HEK293 (cell line): ENCODE data around the gene TPM3.

Experiments
- CTCF ChIA-PET: fragments of 350-600 bp; formaldehyde crosslinking; extraction: SDS; loops from one replicate; lab custom pipeline; 2021; ENCODE audit warnings: antibody characterized with exemption; lab: Yijun Ruan, JAX
- POLR2A ChIA-PET: fragments of 300-600 bp; formaldehyde crosslinking; extraction: SDS; loops from one replicate; lab custom pipeline; 2020; ENCODE audit warnings: antibody characterized with exemption, inconsistent platforms; lab: Yijun Ruan, JAX
- H3K27ac ChIP-seq: fragments of 200-500 bp; sonication (Bioruptor generic); 2 replicates; pipeline ENCODE4 v1.5.1; 2014; ENCODE audit warnings: low read depth, low read length, control low read depth, inconsistent platforms; ENCODE audit errors: extremely low read depth
- H3K36me3 ChIP-seq, 2 experiments: fragments of 200-500 bp in 1 of 2; sonication (Bioruptor generic) in 1 of 2; 1 replicate in 1 of 2; 2 replicates in 1 of 2; pipeline ENCODE4 v1.5.1; 2014 to 2017; ENCODE audit warnings: inconsistent platforms in 2 of 2, low read length in 2 of 2; ENCODE audit not compliant: control insufficient read depth in 2 of 2, insufficient read depth in 1 of 2
- H3K4me1 ChIP-seq: fragments of 200-500 bp; sonication (Bioruptor generic); 2 replicates; pipeline ENCODE4 v1.5.1; 2014; ENCODE audit warnings: mild to moderate bottlenecking, low read length, inconsistent platforms; ENCODE audit not compliant: control insufficient read depth, insufficient read depth
- H3K4me3 ChIP-seq: 2 replicates; pipeline ENCODE4 v1.5.1; 2011; ENCODE audit warnings: low read depth, mild to moderate bottlenecking, control low read depth, low read length, moderate library complexity
- H3K9me3 ChIP-seq: fragments of 200-500 bp; sonication (Bioruptor generic); 2 replicates; pipeline ENCODE4 v1.5.1; 2014; ENCODE audit warnings: low read depth, low read length, inconsistent platforms; ENCODE audit not compliant: control insufficient read depth, insufficient read depth
- GLIS2 ChIP-seq: fragments of 450-650 bp; formaldehyde crosslinking; IDR thresholded peaks from 2 replicates; pipeline ENCODE4 v1.5.1; 2016; ENCODE audit warnings: missing biosample characterization, missing genetic modification characterization
- KLF1 ChIP-seq: fragments of 450-650 bp; formaldehyde crosslinking; IDR thresholded peaks from 2 replicates; pipeline ENCODE4 v1.5.1; 2016; ENCODE audit warnings: missing biosample characterization, missing genetic modification characterization
- REPIN1 ChIP-seq: fragments of 450-650 bp; formaldehyde crosslinking; IDR thresholded peaks from 2 replicates; pipeline ENCODE4 v1.5.1; 2017; ENCODE audit warnings: missing biosample characterization, missing genetic modification characterization, low read depth
- SCRT1 ChIP-seq: fragments of 450-650 bp; formaldehyde crosslinking; IDR thresholded peaks from 2 replicates; pipeline ENCODE4 v1.5.1; 2016; ENCODE audit warnings: missing biosample characterization, missing genetic modification characterization, borderline replicate concordance
- ZFHX2 ChIP-seq: fragments of 450-650 bp; formaldehyde crosslinking; conservative IDR thresholded peaks from 2 replicates; pipeline ENCODE4 v1.5.1; 2016; ENCODE audit warnings: missing biosample characterization, missing genetic modification characterization
- ZFP37 ChIP-seq: fragments of 450-650 bp; formaldehyde crosslinking; IDR thresholded peaks from 2 replicates; pipeline ENCODE4 v1.5.1; 2016; ENCODE audit warnings: missing biosample characterization, missing genetic modification characterization
- ZNF10 ChIP-seq: fragments of 450-650 bp; formaldehyde crosslinking; IDR thresholded peaks from 2 replicates; pipeline ENCODE4 v1.5.1; 2017; ENCODE audit warnings: missing biosample characterization, missing genetic modification characterization
- ZNF274 ChIP-seq, 2 experiments: fragments of 200-500 bp in 1 of 2; fragments of 450-650 bp in 1 of 2; sonication (Bioruptor generic) in 1 of 2; formaldehyde crosslinking in 1 of 2; IDR thresholded peaks; 2 replicates each; pipeline versions ENCODE4 v1.5.1 to v1.6.1; 2014 to 2016; ENCODE audit warnings: borderline replicate concordance in 1 of 2, inconsistent platforms in 1 of 2, low read length in 1 of 2, missing biosample characterization in 1 of 2, missing genetic modification characterization in 1 of 2
- ZNF501 ChIP-seq: fragments of 450-650 bp; formaldehyde crosslinking; IDR thresholded peaks from 2 replicates; pipeline ENCODE4 v1.5.1; 2016; ENCODE audit warnings: missing biosample characterization, missing genetic modification characterization
- ZNF561 ChIP-seq: fragments of 450-650 bp; IDR thresholded peaks from 2 replicates; pipeline ENCODE4 v1.5.1; 2018; ENCODE audit warnings: missing biosample characterization, missing genetic modification characterization, borderline replicate concordance
- ZNF629 ChIP-seq: fragments of 450-650 bp; formaldehyde crosslinking; IDR thresholded peaks from 2 replicates; pipeline ENCODE4 v1.5.1; 2017; ENCODE audit warnings: missing biosample characterization, missing genetic modification characterization
- ZNF776 ChIP-seq: fragments of 450-650 bp; formaldehyde crosslinking; IDR thresholded peaks from 2 replicates; pipeline ENCODE4 v1.5.0; 2017; ENCODE audit warnings: missing biosample characterization, missing genetic modification characterization, borderline replicate concordance
- ZNF843 ChIP-seq: fragments of 450-650 bp; formaldehyde crosslinking; IDR thresholded peaks from 2 replicates; pipeline ENCODE4 v1.5.1; 2016; ENCODE audit warnings: missing biosample characterization, missing genetic modification characterization
- ZSCAN30 ChIP-seq: fragments of 450-650 bp; IDR thresholded peaks from 2 replicates; pipeline ENCODE4 v1.5.1; 2018; ENCODE audit warnings: missing biosample characterization, mild to moderate bottlenecking, missing genetic modification characterization, moderate library complexity
- ZXDB ChIP-seq: fragments of 450-650 bp; formaldehyde crosslinking; IDR thresholded peaks from 2 replicates; pipeline ENCODE4 v1.5.1; 2016; ENCODE audit warnings: missing biosample characterization, missing genetic modification characterization
- TF ChIP-seq, protein P1 (sequence below): fragments of 450-650 bp; formaldehyde crosslinking; IDR thresholded peaks from 2 replicates; pipeline ENCODE4 v1.5.1; 2017; ENCODE audit warnings: missing biosample characterization, missing genetic modification characterization
- TF ChIP-seq, protein P2 (sequence below): fragments of 450-650 bp; formaldehyde crosslinking; IDR thresholded peaks from 2 replicates; pipeline ENCODE4 v1.5.1; 2016; ENCODE audit warnings: missing biosample characterization, missing genetic modification characterization

TPM3 gene

DNA sequence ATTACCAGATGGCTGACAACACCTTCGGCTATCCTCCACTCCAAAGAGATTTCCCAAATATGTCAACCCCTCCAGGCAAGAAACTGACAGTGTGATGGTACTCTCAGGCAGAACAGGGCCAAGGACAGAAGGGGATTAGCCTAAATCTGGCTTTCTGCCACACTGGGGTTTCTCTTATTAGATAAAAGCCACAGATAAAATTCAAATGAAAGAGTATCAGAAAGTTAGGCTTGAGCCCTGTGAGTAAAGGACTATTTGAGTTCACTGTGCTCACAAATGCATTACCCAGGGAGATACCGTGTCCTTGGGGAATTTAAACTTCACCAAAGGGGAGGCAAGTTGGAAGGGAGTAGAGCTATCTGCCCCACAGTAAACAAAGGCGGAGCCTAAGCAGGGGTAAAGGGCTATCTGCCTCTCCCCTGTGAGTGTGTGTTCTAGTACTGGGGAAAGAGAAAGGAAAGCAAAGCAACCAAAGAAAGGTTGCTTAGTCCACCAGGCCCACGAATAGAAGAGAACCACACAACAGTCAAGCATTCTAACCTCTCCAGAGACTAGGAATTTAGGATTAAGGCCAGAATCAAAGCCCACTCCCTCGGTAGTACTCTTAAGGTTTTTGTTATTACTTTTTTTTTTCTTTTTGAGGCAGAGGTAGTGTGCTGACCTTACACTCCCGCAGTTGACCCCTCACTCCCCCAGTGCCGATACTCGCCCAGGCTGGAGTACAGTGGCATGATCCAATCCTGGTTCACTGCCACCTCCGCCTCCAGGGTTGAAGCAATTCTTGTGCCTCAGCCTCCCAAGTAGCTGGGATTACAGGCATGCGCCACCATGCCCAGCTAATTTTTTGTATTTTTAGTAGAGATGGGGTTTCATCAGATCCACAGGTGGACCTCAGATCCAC is 12.7 kb downstream of the TPM3 start (continued):
- TF ChIP-seq, protein P1, sequence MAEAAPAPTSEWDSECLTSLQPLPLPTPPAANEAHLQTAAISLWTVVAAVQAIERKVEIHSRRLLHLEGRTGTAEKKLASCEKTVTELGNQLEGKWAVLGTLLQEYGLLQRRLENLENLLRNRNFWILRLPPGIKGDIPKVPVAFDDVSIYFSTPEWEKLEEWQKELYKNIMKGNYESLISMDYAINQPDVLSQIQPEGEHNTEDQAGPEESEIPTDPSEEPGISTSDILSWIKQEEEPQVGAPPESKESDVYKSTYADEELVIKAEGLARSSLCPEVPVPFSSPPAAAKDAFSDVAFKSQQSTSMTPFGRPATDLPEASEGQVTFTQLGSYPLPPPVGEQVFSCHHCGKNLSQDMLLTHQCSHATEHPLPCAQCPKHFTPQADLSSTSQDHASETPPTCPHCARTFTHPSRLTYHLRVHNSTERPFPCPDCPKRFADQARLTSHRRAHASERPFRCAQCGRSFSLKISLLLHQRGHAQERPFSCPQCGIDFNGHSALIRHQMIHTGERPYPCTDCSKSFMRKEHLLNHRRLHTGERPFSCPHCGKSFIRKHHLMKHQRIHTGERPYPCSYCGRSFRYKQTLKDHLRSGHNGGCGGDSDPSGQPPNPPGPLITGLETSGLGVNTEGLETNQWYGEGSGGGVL (tag by site-specific recombination) = 0 out of 2 replicates have a peak, but pooled peaks have one; percentile 16
- peak; percentile 36; the same call in 1 of the 2 replicates for TF ChIP-seq ZFHX2 (tag by site-specific recombination)

DNA sequence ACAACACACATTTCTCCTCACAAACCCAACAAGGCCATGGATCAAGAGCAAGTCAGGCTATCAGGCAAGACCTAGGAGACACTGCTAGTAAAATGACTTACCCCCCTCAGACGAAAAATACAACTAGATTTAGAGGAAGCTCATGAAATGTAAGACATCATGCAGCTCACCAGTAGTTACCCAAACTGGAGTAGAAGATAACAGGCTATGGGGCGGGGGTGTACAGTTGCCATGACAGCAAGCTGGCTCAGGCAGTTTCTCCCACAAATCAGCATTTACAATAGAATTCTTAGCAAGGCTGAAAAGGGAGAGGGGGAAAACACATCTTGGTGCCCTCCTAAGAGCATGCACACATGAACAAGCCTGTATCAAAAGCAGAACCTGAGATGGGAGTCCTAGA is 13.9 kb downstream of the TPM3 start:
- TF ChIP-seq, protein P2, sequence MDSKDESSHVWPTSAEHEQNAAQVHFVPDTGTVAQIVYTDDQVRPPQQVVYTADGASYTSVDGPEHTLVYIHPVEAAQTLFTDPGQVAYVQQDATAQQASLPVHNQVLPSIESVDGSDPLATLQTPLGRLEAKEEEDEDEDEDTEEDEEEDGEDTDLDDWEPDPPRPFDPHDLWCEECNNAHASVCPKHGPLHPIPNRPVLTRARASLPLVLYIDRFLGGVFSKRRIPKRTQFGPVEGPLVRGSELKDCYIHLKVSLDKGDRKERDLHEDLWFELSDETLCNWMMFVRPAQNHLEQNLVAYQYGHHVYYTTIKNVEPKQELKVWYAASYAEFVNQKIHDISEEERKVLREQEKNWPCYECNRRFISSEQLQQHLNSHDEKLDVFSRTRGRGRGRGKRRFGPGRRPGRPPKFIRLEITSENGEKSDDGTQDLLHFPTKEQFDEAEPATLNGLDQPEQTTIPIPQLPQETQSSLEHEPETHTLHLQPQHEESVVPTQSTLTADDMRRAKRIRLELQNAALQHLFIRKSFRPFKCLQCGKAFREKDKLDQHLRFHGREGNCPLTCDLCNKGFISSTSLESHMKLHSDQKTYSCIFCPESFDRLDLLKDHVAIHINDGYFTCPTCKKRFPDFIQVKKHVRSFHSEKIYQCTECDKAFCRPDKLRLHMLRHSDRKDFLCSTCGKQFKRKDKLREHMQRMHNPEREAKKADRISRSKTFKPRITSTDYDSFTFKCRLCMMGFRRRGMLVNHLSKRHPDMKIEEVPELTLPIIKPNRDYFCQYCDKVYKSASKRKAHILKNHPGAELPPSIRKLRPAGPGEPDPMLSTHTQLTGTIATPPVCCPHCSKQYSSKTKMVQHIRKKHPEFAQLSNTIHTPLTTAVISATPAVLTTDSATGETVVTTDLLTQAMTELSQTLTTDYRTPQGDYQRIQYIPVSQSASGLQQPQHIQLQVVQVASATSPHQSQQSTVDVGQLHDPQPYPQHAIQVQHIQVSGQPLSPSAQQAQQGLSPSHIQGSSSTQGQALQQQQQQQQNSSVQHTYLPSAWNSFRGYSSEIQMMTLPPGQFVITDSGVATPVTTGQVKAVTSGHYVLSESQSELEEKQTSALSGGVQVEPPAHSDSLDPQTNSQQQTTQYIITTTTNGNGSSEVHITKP (tag by site-specific recombination) = peak; percentile 86
- TF ChIP-seq ZNF561 = no peak
- TF ChIP-seq, all 188 proteins: peak for 1
- CTCF ChIA-PET = interaction anchor here (0.7 to 2.0 kb wide), 3 partner anchors 32 to 157 kb away, joined by 3 to 7 read pairs (median 5); no protein-coding TSS in a partner anchor
- Histone ChIP-seq H3K27ac (0 out of 2 replicates have a peak overlapping the region, but pooled peaks have one; percentile 1), H3K4me3 (no peak overlapping the region), H3K4me1 (peaks cover 24% of the 10 kb centered on the region), H3K9me3 (no peaks in the 10 kb centered on the region), H3K36me3 (peaks cover 16 to 58% of the 10 kb centered on the region in 2 experiments; a peak in 2 of 3 replicates)
- POLR2A ChIA-PET = interaction anchor here (1.0 to 1.6 kb wide), 2 partner anchors 187 to 200 kb away, joined by 3 to 4 read pairs; partner anchors contain the start of genes JTB and RPS27

DNA sequence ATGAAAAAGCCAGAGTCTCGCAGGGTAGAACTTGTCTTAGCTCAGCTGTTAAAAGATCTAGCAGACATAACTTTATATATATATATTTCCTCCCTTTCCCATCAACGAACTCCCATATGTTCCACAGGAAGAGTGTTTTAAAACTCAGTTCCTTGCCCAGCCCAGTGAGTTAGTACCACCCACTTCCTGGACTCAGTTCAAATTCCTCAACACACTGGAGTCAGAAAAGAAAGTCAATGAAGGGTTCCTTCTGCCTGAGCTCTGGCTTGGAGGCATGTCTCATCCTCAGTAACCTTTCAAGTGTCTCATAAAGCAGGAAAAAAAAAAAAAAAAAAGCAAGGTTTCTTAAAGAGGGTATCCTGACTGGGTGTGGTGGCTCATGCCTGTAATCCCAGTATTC is 15.6 kb downstream of the TPM3 start:
- TF ChIP-seq KLF1 = 0 out of 2 replicates have a peak, but pooled peaks have one; percentile 42
- no peak for TF ChIP-seq ZSCAN30 (tag by site-specific recombination)
- H3K9me3 ChIP-seq = no peaks in the 10 kb centered on the region
- H3K4me3 ChIP-seq = no peak overlapping the region
- no peak overlapping the region for H3K27ac ChIP-seq
- ChIA-PET POLR2A (interaction anchor here (1.3 kb wide), 1 partner anchor 186 kb away, joined by 3 read pairs; the partner anchor contains the start of gene RPS27), CTCF (interaction anchor here (0.5 to 1.6 kb wide), 2 partner anchors 31 to 550 kb away, joined by 3 to 5 read pairs; no protein-coding TSS in a partner anchor)
- peaks cover 26 to 75% of the 10 kb centered on the region in 2 experiments for H3K36me3 ChIP-seq
- H3K4me1 ChIP-seq = peaks cover 24% of the 10 kb centered on the region

DNA sequence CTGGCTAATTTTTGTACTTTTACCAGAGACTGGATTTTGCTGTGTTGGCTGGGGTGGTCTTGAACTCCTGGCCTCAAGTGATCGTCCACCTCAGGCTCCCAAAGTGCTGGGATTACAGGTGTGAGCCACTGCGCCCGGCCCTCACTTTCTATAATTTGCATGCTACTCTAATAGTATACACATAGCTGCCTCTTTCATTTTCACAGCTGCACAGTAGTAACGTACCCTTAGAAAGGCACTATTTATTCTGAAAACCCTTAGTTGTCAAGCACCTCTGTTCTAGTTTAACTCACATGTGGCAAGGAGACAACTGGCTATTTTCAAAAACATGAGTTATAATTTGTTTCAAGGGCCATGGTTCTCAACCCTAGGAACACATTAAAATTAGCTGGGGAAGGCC is 17.2 kb downstream of the TPM3 start:
- ChIA-PET POLR2A (interaction anchor here (1.2 kb wide), 1 partner anchor 39 kb away, joined by 3 read pairs; no protein-coding TSS in a partner anchor), CTCF (no interaction called here)
- peaks cover 34 to 86% of the 10 kb centered on the region in 2 experiments for H3K36me3 ChIP-seq
- no peak overlapping the region for H3K27ac ChIP-seq
- H3K4me3 ChIP-seq = no peak overlapping the region
- H3K4me1 ChIP-seq = peaks cover 15% of the 10 kb centered on the region
- no peaks in the 10 kb centered on the region for H3K9me3 ChIP-seq
- no peak for TF ChIP-seq ZXDB (tag by site-specific recombination)
- TF ChIP-seq ZNF843 (tag by site-specific recombination) = no peak
- TF ChIP-seq ZNF10 = no peak
- TF ChIP-seq, protein P1 (tag by site-specific recombination) = no peak
- no peak for TF ChIP-seq ZSCAN30 (tag by site-specific recombination)
- TF ChIP-seq ZNF501 = no peak
- no peak for TF ChIP-seq ZFP37 (tag by site-specific recombination)
- no peak for TF ChIP-seq ZNF776
- TF ChIP-seq GLIS2 (tag by site-specific recombination) = no peak
- no peak for TF ChIP-seq REPIN1 (tag by site-specific recombination)
- TF ChIP-seq ZNF274 (IDR thresholded peaks at IDR 0.05; ENCODE audit: low read length) = no peak
- TF ChIP-seq ZNF274 (tag by site-specific recombination; IDR thresholded peaks at IDR 0.05; ENCODE audit: borderline replicate concordance) = no peak
- no peak for TF ChIP-seq ZNF629 (tag by site-specific recombination)
- no peak for TF ChIP-seq SCRT1
